Measurements from ENCODE around the gene CCDC194. TPM values are rescaled to one million over a fixed set of nuclear protein-coding genes. Genes with fewer than 3 reads are reported as not detected.

Gene CCDC194
- total RNA-seq, 1 donor from 2014 or later: not detected

- DNase-seq (ENCODE audit: low read depth): no peak
- peaks cover 3% of the 10 kb centered on the region for H3K27me3 ChIP-seq (ENCODE audit: control insufficient read depth, insufficient read depth, low read length)
- no peaks in the 10 kb centered on the region for H3K36me3 ChIP-seq (ENCODE audit: control insufficient read depth, insufficient read depth, low read length)
- no peak overlapping the region for H3K4me3 ChIP-seq (ENCODE audit: low read depth, low read length)
- no peak for TF ChIP-seq CTCF (IDR thresholded peaks at IDR 0.05; ENCODE audit: insufficient read depth, low read length, poor library complexity, severe bottlenecking)
Observed at GRCh38 chr19:17414097-17414496, 20.1 kb upstream of the CCDC194 start.

- H3K27me3 ChIP-seq (ENCODE audit: control insufficient read depth, insufficient read depth, low read length): peaks cover 3% of the 10 kb centered on the region
- DNase-seq (ENCODE audit: low read depth): no peak
- H3K36me3 ChIP-seq (ENCODE audit: control insufficient read depth, insufficient read depth, low read length): no peaks in the 10 kb centered on the region
- H3K4me3 ChIP-seq (ENCODE audit: low read depth, low read length): no peak overlapping the region
- no peak for TF ChIP-seq CTCF (IDR thresholded peaks at IDR 0.05; ENCODE audit: insufficient read depth, low read length, poor library complexity, severe bottlenecking)
Observed at GRCh38 chr19:17411801-17412200, 17.8 kb upstream of the CCDC194 start.

- Histone ChIP-seq H3K36me3 (ENCODE audit: control insufficient read depth, insufficient read depth, low read length) (no peaks in the 10 kb centered on the region), H3K4me3 (ENCODE audit: low read depth, low read length) (no peak overlapping the region), H3K27me3 (ENCODE audit: control insufficient read depth, insufficient read depth, low read length) (peaks cover 3% of the 10 kb centered on the region)
- no peak for DNase-seq (ENCODE audit: low read depth)
- no peak for TF ChIP-seq CTCF (IDR thresholded peaks at IDR 0.05; ENCODE audit: insufficient read depth, low read length, poor library complexity, severe bottlenecking)
Observed at GRCh38 chr19:17409990-17410389, 16.0 kb upstream of the CCDC194 start.

GRCh38 chr19:17406887-17407196 is 12.8 kb upstream of the CCDC194 start:
- DNase-seq (ENCODE audit: low read depth): no peak
- Histone ChIP-seq H3K27me3 (ENCODE audit: control insufficient read depth, insufficient read depth, low read length) (peaks cover 6% of the 10 kb centered on the region), H3K36me3 (ENCODE audit: control insufficient read depth, insufficient read depth, low read length) (no peaks in the 10 kb centered on the region), H3K4me3 (ENCODE audit: low read depth, low read length) (no peak overlapping the region)
- no peak for TF ChIP-seq CTCF (IDR thresholded peaks at IDR 0.05; ENCODE audit: insufficient read depth, low read length, poor library complexity, severe bottlenecking)

- Histone ChIP-seq H3K4me3 (ENCODE audit: low read depth, low read length) (no peak overlapping the region), H3K27me3 (ENCODE audit: control insufficient read depth, insufficient read depth, low read length) (peaks cover 5% of the 10 kb centered on the region), H3K36me3 (ENCODE audit: control insufficient read depth, insufficient read depth, low read length) (no peaks in the 10 kb centered on the region)
- DNase-seq (ENCODE audit: low read depth): no peak
- no peak for TF ChIP-seq CTCF (IDR thresholded peaks at IDR 0.05; ENCODE audit: insufficient read depth, low read length, poor library complexity, severe bottlenecking)
Observed at GRCh38 chr19:17406046-17406886, 12.3 kb upstream of the CCDC194 start.

All from kidney epithelial cell (primary cell).